Trophoblast cell (in vitro differentiated cells and primary cell): ENCODE results near the gene BACH2.

Experiments
- DNase-seq, 2 donors: peaks; one replicate each; pipeline ENCODE4 v3.0.0-alpha.2; 2016
- H2AFZ ChIP-seq: 2 replicates; pipeline ENCODE4 v1.6.1; 2013; ENCODE audit warnings: low read length, moderate library complexity, mild to moderate bottlenecking; ENCODE audit not compliant: insufficient read depth, poor library complexity
- H2AK5ac ChIP-seq: 2 replicates; pipeline ENCODE4 v1.6.1; 2013; ENCODE audit warnings: mild to moderate bottlenecking, low read length
- H2BK120ac ChIP-seq: 2 replicates; pipeline ENCODE4 v1.6.1; 2013; ENCODE audit warnings: low read length, mild to moderate bottlenecking, moderate library complexity; ENCODE audit not compliant: insufficient read depth, poor library complexity
- H2BK12ac ChIP-seq: 2 replicates; pipeline ENCODE4 v1.6.1; 2013; ENCODE audit warnings: mild to moderate bottlenecking, low read length, moderate library complexity
- H2BK5ac ChIP-seq: 2 replicates; pipeline ENCODE4 v1.6.1; 2013; ENCODE audit warnings: low read length, low read depth, moderate library complexity, mild to moderate bottlenecking; ENCODE audit not compliant: poor library complexity
- H3K14ac ChIP-seq: 2 replicates; pipeline ENCODE4 v1.6.1; 2013; ENCODE audit warnings: mild to moderate bottlenecking, low read length
- H3K18ac ChIP-seq: 2 replicates; pipeline ENCODE4 v1.6.1; 2013; ENCODE audit warnings: mild to moderate bottlenecking, low read length
- H3K23ac ChIP-seq: 2 replicates; pipeline ENCODE4 v1.6.1; 2013; ENCODE audit warnings: low read length
- H3K27ac ChIP-seq: 2 replicates; pipeline ENCODE4 v1.5.1; 2013; ENCODE audit warnings: low read depth, mild to moderate bottlenecking, inconsistent platforms, low read length, moderate library complexity
- H3K27me3 ChIP-seq: 2 replicates; pipeline ENCODE4 v1.6.1; 2013; ENCODE audit warnings: inconsistent platforms, mild to moderate bottlenecking, low read length, moderate library complexity; ENCODE audit not compliant: insufficient read depth
- H3K36me3 ChIP-seq, 2 experiments: 1 replicate in 1 of 2; 2 replicates in 1 of 2; pipeline ENCODE4 v1.6.1; 2013; ENCODE audit warnings: low read length in 2 of 2, mild to moderate bottlenecking in 2 of 2, moderate library complexity in 1 of 2; ENCODE audit not compliant: insufficient read depth in 2 of 2, control insufficient read depth in 1 of 2
- H3K4ac ChIP-seq: 2 replicates; pipeline ENCODE4 v1.6.1; 2013; ENCODE audit warnings: low read depth, mild to moderate bottlenecking, low read length, moderate library complexity
- H3K4me1 ChIP-seq, 2 experiments: 1 replicate in 1 of 2; 2 replicates in 1 of 2; pipeline ENCODE4 v1.6.1; 2013; ENCODE audit warnings: low read length in 2 of 2, mild to moderate bottlenecking in 2 of 2, moderate library complexity in 1 of 2; ENCODE audit not compliant: insufficient read depth in 2 of 2, control insufficient read depth in 1 of 2
- H3K4me2 ChIP-seq: 2 replicates; pipeline ENCODE4 v1.6.1; 2013; ENCODE audit warnings: inconsistent platforms, mild to moderate bottlenecking, low read length, moderate library complexity
- H3K4me3 ChIP-seq: 2 replicates; pipeline ENCODE4 v1.5.1; 2013; ENCODE audit warnings: mild to moderate bottlenecking, low read depth, low read length, inconsistent platforms
- H3K79me1 ChIP-seq: one replicate; pipeline ENCODE4 v1.6.1; 2013; ENCODE audit warnings: low read length
- H3K79me2 ChIP-seq: 2 replicates; pipeline ENCODE4 v1.6.1; 2013; ENCODE audit warnings: low read length, mild to moderate bottlenecking; ENCODE audit not compliant: control insufficient read depth, insufficient read depth, poor library complexity
- H3K9ac ChIP-seq: 2 replicates; pipeline ENCODE4 v1.6.1; 2013; ENCODE audit warnings: mild to moderate bottlenecking, low read length
- H3K9me3 ChIP-seq: 2 replicates; pipeline ENCODE4 v1.6.1; 2013; ENCODE audit warnings: low read depth, mild to moderate bottlenecking, control low read depth, inconsistent platforms, low read length; ENCODE audit not compliant: insufficient read depth
- H4K12ac ChIP-seq: 2 replicates; pipeline ENCODE4 v1.6.1; 2013; ENCODE audit warnings: low read depth, mild to moderate bottlenecking, low read length, moderate library complexity
- H4K8ac ChIP-seq: 2 replicates; pipeline ENCODE4 v1.6.1; 2013; ENCODE audit warnings: low read depth, mild to moderate bottlenecking, low read length, moderate library complexity
- H4K91ac ChIP-seq: one replicate; pipeline ENCODE4 v1.6.1; 2013; ENCODE audit warnings: low read depth, mild to moderate bottlenecking, low read length, moderate library complexity
- WGBS: extraction: QIAGEN DNeasy Blood & Tissue Kit; methylation state at CpG from one replicate; pipeline ENCODE4 v1.1.7; 2013; ENCODE audit warnings: missing lambda C conversion rate; ENCODE audit not compliant: insufficient read length, insufficient coverage; ENCODE audit errors: extremely low coverage; 5-methylcytosine and 5-hydroxymethylcytosine counted together

BACH2 gene

GRCh38 chr6:89940225-89941027, 356.2 kb downstream of the BACH2 start:
- Histone ChIP-seq H3K4ac (no peak overlapping the region), H4K91ac (no peak overlapping the region), H3K9me3 (no peaks in the 10 kb centered on the region), H3K79me2 (no peaks in the 10 kb centered on the region), H3K27ac (no peak overlapping the region), H2AK5ac (no peak overlapping the region), H4K12ac (no peak overlapping the region), H4K8ac (no peak overlapping the region), H3K18ac (no peak overlapping the region), H2BK5ac (no peak overlapping the region), H3K4me1 (no peaks in the 10 kb centered on the region), H2BK120ac (no peak overlapping the region), H3K4me3 (no peak overlapping the region), H3K14ac (no peak overlapping the region), H3K23ac (no peak overlapping the region), H3K9ac (no peak overlapping the region), H2BK12ac (no peak overlapping the region), H3K36me3 (no peaks in the 10 kb centered on the region), H3K79me1 (no peaks in the 10 kb centered on the region), H3K4me2 (no peak overlapping the region), H2AFZ (no peak overlapping the region), H3K27me3 (no peaks in the 10 kb centered on the region)
- DNase-seq: peak; percentile 56 to 79
- no CpG with 5 or more reads among the region's 9 CpGs for WGBS

DNA sequence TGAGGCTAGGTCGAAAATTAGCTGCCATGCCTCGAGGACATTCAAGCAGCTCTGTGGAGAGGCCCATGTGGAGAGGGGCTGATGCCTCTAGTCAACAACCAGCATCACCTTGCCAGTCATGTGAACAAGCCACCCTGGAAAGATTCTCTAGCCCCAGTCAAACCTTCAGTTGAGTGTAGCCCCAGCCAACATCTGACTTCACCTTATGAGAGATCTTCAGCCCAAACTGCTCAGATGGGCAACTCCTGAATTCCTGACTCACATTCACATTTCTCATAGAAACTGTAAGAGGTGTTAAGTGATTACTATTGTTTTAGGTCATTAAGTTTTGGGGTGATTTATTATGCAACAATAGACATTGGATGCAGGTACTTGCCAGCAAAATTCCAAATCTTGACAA, 357.5 kb downstream of the BACH2 start:
- Histone ChIP-seq H3K27me3 (no peaks in the 10 kb centered on the region), H3K14ac (no peak overlapping the region), H3K4me2 (no peak overlapping the region), H3K4ac (no peak overlapping the region), H3K79me1 (no peaks in the 10 kb centered on the region), H3K36me3 (peaks cover 0 to 5% of the 10 kb centered on the region in 2 experiments), H3K79me2 (no peaks in the 10 kb centered on the region), H3K18ac (no peak overlapping the region), H2BK120ac (no peak overlapping the region), H2BK12ac (no peak overlapping the region), H3K27ac (no peak overlapping the region), H3K4me1 (no peaks in the 10 kb centered on the region), H2AK5ac (no peak overlapping the region), H4K91ac (no peak overlapping the region), H2BK5ac (no peak overlapping the region), H4K12ac (no peak overlapping the region), H3K23ac (no peak overlapping the region), H2AFZ (no peak overlapping the region), H3K9ac (no peak overlapping the region), H3K4me3 (no peak overlapping the region), H3K9me3 (no peaks in the 10 kb centered on the region), H4K8ac (no peak overlapping the region)
- DNase-seq: no peak
- WGBS: no CpG with 5 or more reads among the region's 2 CpGs

GRCh38 chr6:89938014-89938413, 358.6 kb downstream of the BACH2 start:
- H3K14ac ChIP-seq: no peak overlapping the region
- no CpG with 5 or more reads among the region's 12 CpGs for WGBS
- no peaks in the 10 kb centered on the region for H3K9me3 ChIP-seq
- H4K12ac ChIP-seq: no peak overlapping the region
- peaks cover 0 to 9% of the 10 kb centered on the region in 2 experiments for H3K36me3 ChIP-seq
- no peaks in the 10 kb centered on the region for H3K27me3 ChIP-seq
- no peak overlapping the region for H4K91ac ChIP-seq
- no peak overlapping the region for H3K4me2 ChIP-seq
- H3K18ac ChIP-seq: no peak overlapping the region
- DNase-seq: no peak
- no peak overlapping the region for H3K23ac ChIP-seq
- H2AK5ac ChIP-seq: no peak overlapping the region
- no peak overlapping the region for H3K4ac ChIP-seq
- H3K79me1 ChIP-seq: no peaks in the 10 kb centered on the region
- H2BK120ac ChIP-seq: no peak overlapping the region
- no peak overlapping the region for H3K27ac ChIP-seq
- no peak overlapping the region for H2BK12ac ChIP-seq
- no peak overlapping the region for H2AFZ ChIP-seq
- H3K9ac ChIP-seq: no peak overlapping the region
- no peaks in the 10 kb centered on the region for H3K79me2 ChIP-seq
- no peaks in the 10 kb centered on the region for H3K4me1 ChIP-seq
- H4K8ac ChIP-seq: no peak overlapping the region
- H2BK5ac ChIP-seq: no peak overlapping the region
- H3K4me3 ChIP-seq: no peak overlapping the region

DNA sequence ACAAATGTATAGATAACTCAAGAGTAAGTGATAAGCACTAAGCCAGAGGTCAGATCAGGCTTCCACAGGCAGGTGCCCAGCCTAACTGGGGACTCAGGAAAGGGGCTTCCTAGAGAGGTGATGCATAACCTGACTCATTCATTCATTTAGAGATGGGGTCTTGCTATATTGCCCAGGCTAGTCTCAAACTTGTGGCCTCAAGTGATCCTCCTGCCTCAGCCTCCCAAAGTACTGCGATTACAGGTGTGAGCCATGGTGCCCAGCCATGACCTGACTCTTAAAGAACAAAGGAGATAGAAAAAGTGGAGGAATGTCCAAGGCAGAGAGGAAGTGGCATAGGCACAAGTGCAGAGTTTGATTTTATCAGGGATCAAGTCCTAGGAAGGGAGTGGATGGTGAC, 360.5 kb downstream of the BACH2 start:
- H2AFZ ChIP-seq: no peak overlapping the region
- no peak overlapping the region for H2BK12ac ChIP-seq
- H3K18ac ChIP-seq: no peak overlapping the region
- no peak overlapping the region for H2BK5ac ChIP-seq
- H3K27ac ChIP-seq: no peak overlapping the region
- H3K9me3 ChIP-seq: no peaks in the 10 kb centered on the region
- no peaks in the 10 kb centered on the region for H3K4me1 ChIP-seq
- H4K8ac ChIP-seq: no peak overlapping the region
- peaks cover 5 to 15% of the 10 kb centered on the region in 2 experiments for H3K36me3 ChIP-seq
- no peak overlapping the region for H2AK5ac ChIP-seq
- H3K4me3 ChIP-seq: no peak overlapping the region
- H3K23ac ChIP-seq: no peak overlapping the region
- DNase-seq: no peak
- H3K27me3 ChIP-seq: no peaks in the 10 kb centered on the region
- WGBS: no CpG with 5 or more reads among the region's 1 CpG
- H3K4me2 ChIP-seq: no peak overlapping the region
- no peaks in the 10 kb centered on the region for H3K79me1 ChIP-seq
- no peak overlapping the region for H3K9ac ChIP-seq
- H4K12ac ChIP-seq: no peak overlapping the region
- H3K79me2 ChIP-seq: no peaks in the 10 kb centered on the region
- no peak overlapping the region for H3K14ac ChIP-seq
- H2BK120ac ChIP-seq: no peak overlapping the region
- H4K91ac ChIP-seq: no peak overlapping the region
- no peak overlapping the region for H3K4ac ChIP-seq
